ENCODE measurements around the gene AGPAT3. TPM values are rescaled to one million over a fixed set of nuclear protein-coding genes. Genes with fewer than 3 reads are reported as not detected.

The AGPAT3 gene
- total RNA-seq, 1 donor from 2014 or later = 63.2 TPM

DNA sequence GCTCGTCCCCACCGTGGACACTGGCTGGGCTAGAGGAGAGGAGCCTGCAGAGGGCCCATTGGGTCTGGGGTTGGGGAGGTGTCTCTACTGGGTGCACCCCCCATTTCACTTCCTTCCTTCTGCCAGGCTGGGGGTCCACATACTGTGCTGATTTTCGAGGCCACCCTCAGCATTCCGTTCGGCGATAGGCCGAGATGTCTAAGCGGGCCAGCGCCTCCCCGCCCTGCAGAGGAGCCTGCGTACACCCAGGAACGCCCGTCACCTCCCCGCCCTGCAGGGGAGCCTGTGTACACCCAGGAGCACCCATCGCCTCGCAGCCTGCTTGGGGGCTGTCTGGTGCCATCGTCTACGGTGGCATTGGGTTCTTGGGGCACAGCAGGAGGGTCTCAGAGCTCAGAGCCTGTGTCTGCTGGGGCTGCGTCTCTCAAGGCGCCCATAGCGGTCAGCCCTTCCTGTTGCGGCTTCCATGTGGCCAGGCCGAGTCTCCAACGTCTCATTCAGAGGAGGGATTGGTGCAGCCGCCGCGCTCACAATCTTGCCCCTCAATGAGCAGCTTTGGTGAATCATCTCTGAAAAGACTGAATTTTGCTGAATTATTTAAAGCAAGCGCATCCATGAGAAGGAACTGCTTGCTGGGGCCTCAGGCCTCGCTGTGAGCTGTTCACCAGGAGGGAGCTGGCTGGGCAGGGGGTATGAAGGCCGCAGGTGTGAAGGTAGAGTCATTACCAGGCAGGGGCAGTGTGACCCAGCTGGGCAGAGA is 30.7 kb upstream of the AGPAT3 start:
- H3K27ac Mint-ChIP-seq (ENCODE audit: unreplicated experiment) = no peak overlapping the region
- no peak overlapping the region for H3K4me3 Mint-ChIP-seq (ENCODE audit: unreplicated experiment)
- TF ChIP-seq, protein P1, sequence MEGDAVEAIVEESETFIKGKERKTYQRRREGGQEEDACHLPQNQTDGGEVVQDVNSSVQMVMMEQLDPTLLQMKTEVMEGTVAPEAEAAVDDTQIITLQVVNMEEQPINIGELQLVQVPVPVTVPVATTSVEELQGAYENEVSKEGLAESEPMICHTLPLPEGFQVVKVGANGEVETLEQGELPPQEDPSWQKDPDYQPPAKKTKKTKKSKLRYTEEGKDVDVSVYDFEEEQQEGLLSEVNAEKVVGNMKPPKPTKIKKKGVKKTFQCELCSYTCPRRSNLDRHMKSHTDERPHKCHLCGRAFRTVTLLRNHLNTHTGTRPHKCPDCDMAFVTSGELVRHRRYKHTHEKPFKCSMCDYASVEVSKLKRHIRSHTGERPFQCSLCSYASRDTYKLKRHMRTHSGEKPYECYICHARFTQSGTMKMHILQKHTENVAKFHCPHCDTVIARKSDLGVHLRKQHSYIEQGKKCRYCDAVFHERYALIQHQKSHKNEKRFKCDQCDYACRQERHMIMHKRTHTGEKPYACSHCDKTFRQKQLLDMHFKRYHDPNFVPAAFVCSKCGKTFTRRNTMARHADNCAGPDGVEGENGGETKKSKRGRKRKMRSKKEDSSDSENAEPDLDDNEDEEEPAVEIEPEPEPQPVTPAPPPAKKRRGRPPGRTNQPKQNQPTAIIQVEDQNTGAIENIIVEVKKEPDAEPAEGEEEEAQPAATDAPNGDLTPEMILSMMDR (IDR thresholded peaks at IDR 0.05) = no peak
- H3K9me3 Mint-ChIP-seq (ENCODE audit: unreplicated experiment) = no peaks in the 10 kb centered on the region
- no peaks in the 10 kb centered on the region for H3K4me1 Mint-ChIP-seq (ENCODE audit: unreplicated experiment)
- no peaks in the 10 kb centered on the region for H3K36me3 Mint-ChIP-seq (ENCODE audit: unreplicated experiment)
- DNase-seq (ENCODE audit: extremely low spot score, unreplicated experiment) = no peak
- H3K27me3 Mint-ChIP-seq (ENCODE audit: unreplicated experiment) = peaks cover 18% of the 10 kb centered on the region

DNA sequence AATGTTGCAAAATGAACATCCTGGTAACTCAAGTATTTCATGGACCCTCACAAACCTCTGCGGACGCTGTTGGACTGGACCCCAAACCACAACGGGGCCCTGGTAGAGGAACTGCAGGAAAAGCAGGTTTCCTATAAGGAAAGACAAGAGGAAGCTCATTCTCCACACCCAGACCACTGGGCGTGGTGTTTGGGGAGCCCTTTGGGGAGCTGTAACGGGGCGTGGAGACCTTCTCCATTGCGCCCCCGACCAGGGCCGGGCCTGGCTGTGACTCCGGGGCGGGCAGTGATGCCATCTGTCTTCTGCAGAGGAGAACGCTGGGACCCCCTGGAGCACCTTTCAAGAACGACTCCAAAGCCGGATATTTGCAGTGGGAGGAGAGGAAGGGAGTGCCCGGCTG is 30.0 kb upstream of the AGPAT3 start:
- no peak overlapping the region for H3K4me3 Mint-ChIP-seq (ENCODE audit: unreplicated experiment)
- no peak for DNase-seq (ENCODE audit: extremely low spot score, unreplicated experiment)
- H3K4me1 Mint-ChIP-seq (ENCODE audit: unreplicated experiment) = no peaks in the 10 kb centered on the region
- no peak overlapping the region for H3K27ac Mint-ChIP-seq (ENCODE audit: unreplicated experiment)
- H3K9me3 Mint-ChIP-seq (ENCODE audit: unreplicated experiment) = no peaks in the 10 kb centered on the region
- H3K27me3 Mint-ChIP-seq (ENCODE audit: unreplicated experiment) = peaks cover 18% of the 10 kb centered on the region
- TF ChIP-seq, protein P1 (IDR thresholded peaks at IDR 0.05) = no peak
- no peaks in the 10 kb centered on the region for H3K36me3 Mint-ChIP-seq (ENCODE audit: unreplicated experiment)

DNA sequence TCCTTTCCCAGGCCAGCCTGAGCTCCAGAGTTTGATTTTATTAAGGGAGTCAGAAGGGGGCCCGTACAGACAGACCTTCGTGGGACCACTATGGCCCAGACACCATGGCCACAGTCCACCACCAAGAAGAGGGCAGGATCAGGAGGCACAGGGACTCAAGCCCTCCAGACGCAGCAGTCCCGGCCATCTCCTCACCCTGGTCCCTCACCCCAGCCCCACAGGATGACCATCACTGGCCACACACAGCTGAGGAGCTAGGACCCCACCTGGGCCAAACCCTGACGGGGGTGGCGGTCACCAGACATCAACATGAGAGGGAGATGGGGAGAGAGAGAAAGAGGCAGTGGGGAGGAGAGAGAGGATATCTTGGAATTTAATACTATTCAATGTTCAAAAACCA is 29.2 kb upstream of the AGPAT3 start:
- peaks cover 18% of the 10 kb centered on the region for H3K27me3 Mint-ChIP-seq (ENCODE audit: unreplicated experiment)
- H3K9me3 Mint-ChIP-seq (ENCODE audit: unreplicated experiment) = no peaks in the 10 kb centered on the region
- no peaks in the 10 kb centered on the region for H3K4me1 Mint-ChIP-seq (ENCODE audit: unreplicated experiment)
- DNase-seq (ENCODE audit: extremely low spot score, unreplicated experiment) = no peak
- no peak overlapping the region for H3K27ac Mint-ChIP-seq (ENCODE audit: unreplicated experiment)
- H3K4me3 Mint-ChIP-seq (ENCODE audit: unreplicated experiment) = no peak overlapping the region
- H3K36me3 Mint-ChIP-seq (ENCODE audit: unreplicated experiment) = no peaks in the 10 kb centered on the region
- TF ChIP-seq, protein P1 (IDR thresholded peaks at IDR 0.05) = no peak

DNA sequence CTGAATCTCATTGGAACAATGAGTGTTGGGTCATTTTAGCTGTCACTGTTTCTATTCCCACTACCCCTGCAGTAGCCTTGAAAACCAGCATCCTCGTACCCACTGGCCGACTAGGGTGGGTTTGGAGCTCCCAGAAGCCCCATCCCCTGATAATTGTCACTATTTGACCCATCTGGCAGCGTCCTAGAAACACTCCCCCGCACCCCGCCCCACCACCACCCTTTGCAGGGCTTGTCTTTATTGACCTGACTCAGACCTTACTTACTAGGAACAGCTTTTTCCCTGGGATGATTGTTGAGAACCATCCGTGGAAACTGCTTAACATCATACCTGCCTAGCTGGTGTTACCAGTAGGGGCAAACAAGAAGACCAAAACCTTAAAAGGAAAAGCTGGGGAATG is 28.4 kb upstream of the AGPAT3 start:
- DNase-seq (ENCODE audit: extremely low spot score, unreplicated experiment) = no peak
- TF ChIP-seq, protein P1 (IDR thresholded peaks at IDR 0.05) = no peak
- H3K4me1 Mint-ChIP-seq (ENCODE audit: unreplicated experiment) = no peaks in the 10 kb centered on the region
- H3K27me3 Mint-ChIP-seq (ENCODE audit: unreplicated experiment) = peaks cover 18% of the 10 kb centered on the region
- H3K27ac Mint-ChIP-seq (ENCODE audit: unreplicated experiment) = no peak overlapping the region
- H3K9me3 Mint-ChIP-seq (ENCODE audit: unreplicated experiment) = no peaks in the 10 kb centered on the region
- no peaks in the 10 kb centered on the region for H3K36me3 Mint-ChIP-seq (ENCODE audit: unreplicated experiment)
- H3K4me3 Mint-ChIP-seq (ENCODE audit: unreplicated experiment) = no peak overlapping the region

DNA sequence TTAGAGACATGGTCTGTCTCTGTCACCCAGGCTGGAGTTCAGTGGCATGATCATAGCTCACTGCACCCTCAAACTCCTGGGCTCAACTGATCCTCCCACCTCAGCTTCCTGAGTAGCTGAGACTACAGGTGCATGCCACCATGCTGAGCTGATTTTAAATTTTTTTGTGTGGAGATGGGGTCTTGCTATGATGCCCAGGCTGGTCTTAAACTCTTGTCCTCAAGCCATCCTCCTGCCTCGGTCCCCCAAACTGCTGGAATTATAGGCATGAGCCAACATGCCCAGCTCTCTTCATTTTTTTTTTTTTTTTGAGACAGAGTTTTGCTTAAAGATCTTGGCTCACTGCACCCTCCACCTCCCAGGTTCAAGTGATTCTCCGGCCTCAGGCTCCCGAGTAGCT is 24.8 kb upstream of the AGPAT3 start:
- Mint-ChIP-seq H3K27me3 (ENCODE audit: unreplicated experiment) (peaks cover 15% of the 10 kb centered on the region), H3K4me3 (ENCODE audit: unreplicated experiment) (no peak overlapping the region), H3K27ac (ENCODE audit: unreplicated experiment) (no peak overlapping the region), H3K9me3 (ENCODE audit: unreplicated experiment) (no peaks in the 10 kb centered on the region), H3K4me1 (ENCODE audit: unreplicated experiment) (no peaks in the 10 kb centered on the region), H3K36me3 (ENCODE audit: unreplicated experiment) (no peaks in the 10 kb centered on the region)
- TF ChIP-seq, protein P1 (IDR thresholded peaks at IDR 0.05) = no peak
- DNase-seq (ENCODE audit: extremely low spot score, unreplicated experiment) = no peak

Data from osteocyte (in vitro differentiated cells).